ENCODE measurements around the gene TMIGD3.

The TMIGD3 gene

DNA sequence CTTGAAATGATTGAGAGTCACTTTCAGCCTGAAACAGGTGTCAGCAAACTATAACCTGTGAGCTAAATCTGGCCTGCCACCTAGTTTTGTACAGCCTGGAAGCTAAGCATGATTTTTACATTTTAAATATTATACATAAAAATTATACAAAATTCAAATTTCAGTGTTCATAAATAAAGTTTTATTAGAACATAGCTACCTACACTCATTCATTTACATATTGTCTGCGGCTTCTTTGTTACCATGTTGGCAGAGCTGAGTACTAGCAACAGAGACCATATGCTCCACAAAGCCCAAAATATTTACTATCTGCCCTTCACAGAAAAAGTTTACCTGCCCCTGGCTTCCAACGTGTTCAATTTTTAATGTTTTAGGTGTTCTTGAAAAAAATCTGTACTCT lies 37.7 kb downstream of the TMIGD3 start:
- no peak for TF ChIP-seq POLR2A (IDR thresholded peaks at IDR 0.05; ENCODE audit: extremely low read depth, insufficient read length)
- TF ChIP-seq MYC (IDR thresholded peaks at IDR 0.05; ENCODE audit: low read depth, low read length), result no peak
- TF ChIP-seq, protein P1, sequence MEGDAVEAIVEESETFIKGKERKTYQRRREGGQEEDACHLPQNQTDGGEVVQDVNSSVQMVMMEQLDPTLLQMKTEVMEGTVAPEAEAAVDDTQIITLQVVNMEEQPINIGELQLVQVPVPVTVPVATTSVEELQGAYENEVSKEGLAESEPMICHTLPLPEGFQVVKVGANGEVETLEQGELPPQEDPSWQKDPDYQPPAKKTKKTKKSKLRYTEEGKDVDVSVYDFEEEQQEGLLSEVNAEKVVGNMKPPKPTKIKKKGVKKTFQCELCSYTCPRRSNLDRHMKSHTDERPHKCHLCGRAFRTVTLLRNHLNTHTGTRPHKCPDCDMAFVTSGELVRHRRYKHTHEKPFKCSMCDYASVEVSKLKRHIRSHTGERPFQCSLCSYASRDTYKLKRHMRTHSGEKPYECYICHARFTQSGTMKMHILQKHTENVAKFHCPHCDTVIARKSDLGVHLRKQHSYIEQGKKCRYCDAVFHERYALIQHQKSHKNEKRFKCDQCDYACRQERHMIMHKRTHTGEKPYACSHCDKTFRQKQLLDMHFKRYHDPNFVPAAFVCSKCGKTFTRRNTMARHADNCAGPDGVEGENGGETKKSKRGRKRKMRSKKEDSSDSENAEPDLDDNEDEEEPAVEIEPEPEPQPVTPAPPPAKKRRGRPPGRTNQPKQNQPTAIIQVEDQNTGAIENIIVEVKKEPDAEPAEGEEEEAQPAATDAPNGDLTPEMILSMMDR (IDR thresholded peaks at IDR 0.05; ENCODE audit: low read depth, low read length), result no peak
- no peak for TF ChIP-seq MAX (IDR thresholded peaks at IDR 0.05; ENCODE audit: low read depth, low read length)
- H3K4me3 ChIP-seq (ENCODE audit: low read depth, low read length), result no peak overlapping the region
- no peak for DNase-seq (ENCODE audit: low read depth)

DNA sequence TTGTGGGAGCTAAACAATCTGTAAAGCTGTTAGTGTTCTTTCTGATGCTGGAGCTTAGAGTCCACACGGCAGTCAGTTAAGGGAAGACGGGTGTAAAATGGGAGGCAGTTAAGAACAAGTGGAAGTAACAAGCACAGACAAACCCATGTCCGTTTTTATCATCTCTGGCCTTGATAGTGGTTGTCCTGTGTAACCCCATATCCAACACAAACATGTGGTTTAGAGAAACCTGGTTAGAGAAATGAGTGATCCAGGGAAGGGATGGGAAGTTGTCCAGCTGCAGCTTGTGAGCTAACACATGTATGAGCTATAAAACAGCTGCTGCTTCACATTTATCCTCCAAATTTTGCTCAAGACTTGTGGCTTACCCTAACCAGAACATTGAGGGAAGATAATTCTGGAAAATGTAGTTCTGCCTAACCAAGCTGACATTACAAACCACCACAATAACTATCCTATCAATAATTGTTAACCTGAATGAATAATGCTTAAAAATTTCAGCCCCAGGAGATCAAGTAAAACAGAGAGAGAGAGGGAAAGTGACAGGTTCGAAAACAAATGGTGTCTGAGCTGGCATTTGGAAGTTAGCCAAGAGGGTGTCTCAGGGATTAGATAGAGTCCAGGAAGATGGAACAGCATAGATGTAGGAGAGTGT lies 40.3 kb downstream of the TMIGD3 start:
- no peak for DNase-seq (ENCODE audit: low read depth)
- TF ChIP-seq MAX (IDR thresholded peaks at IDR 0.05; ENCODE audit: low read depth, low read length), result no peak
- no peak for TF ChIP-seq MYC (IDR thresholded peaks at IDR 0.05; ENCODE audit: low read depth, low read length)
- no peak overlapping the region for H3K4me3 ChIP-seq (ENCODE audit: low read depth, low read length)

GRCh38 chr1:111462370-111463028 lies 40.9 kb downstream of the TMIGD3 start:
- DNase-seq (ENCODE audit: low read depth), result no peak
- no peak overlapping the region for H3K4me3 ChIP-seq (ENCODE audit: low read depth, low read length)
- TF ChIP-seq, protein P1 (IDR thresholded peaks at IDR 0.05; ENCODE audit: low read depth, low read length), result no peak

DNA sequence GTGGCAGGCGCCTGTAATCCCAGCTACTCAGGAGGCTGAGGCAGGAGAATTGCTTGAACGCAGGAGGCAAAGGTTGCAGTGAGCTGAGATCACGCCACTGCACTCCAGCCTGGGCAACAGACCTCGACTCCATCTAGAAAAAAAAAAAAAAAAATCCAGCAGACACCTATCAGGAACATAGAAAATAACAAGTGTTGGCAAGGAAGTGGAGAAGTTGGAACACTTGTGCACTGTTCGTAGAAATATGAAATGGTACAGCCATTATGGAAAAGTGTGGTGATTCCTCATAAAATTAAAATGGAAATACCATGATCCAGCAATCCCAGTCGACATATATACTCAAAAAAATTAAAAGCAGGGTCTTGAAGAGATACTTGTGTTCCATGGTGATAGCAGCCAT lies 41.7 kb downstream of the TMIGD3 start:
- no peak for DNase-seq (ENCODE audit: low read depth)
- H3K4me3 ChIP-seq (ENCODE audit: low read depth, low read length), result no peak overlapping the region

GRCh38 chr1:111455642-111456031 lies 47.8 kb downstream of the TMIGD3 start:
- DNase-seq (ENCODE audit: low read depth), result no peak
- H3K4me3 ChIP-seq (ENCODE audit: low read depth, low read length), result no peak overlapping the region
- TF ChIP-seq POLR2A (IDR thresholded peaks at IDR 0.05; ENCODE audit: extremely low read depth, insufficient read length) (no peak), MYC (IDR thresholded peaks at IDR 0.05; ENCODE audit: low read depth, low read length) (no peak), MAX (IDR thresholded peaks at IDR 0.05; ENCODE audit: low read depth, low read length) (no peak)
- TF ChIP-seq, protein P1 (IDR thresholded peaks at IDR 0.05; ENCODE audit: low read depth, low read length), result no peak

More for the DNA sequence above, 41.7 kb downstream of the TMIGD3 start:
- TF ChIP-seq MYC (IDR thresholded peaks at IDR 0.05; ENCODE audit: low read depth, low read length) (no peak), POLR2A (IDR thresholded peaks at IDR 0.05; ENCODE audit: extremely low read depth, insufficient read length) (no peak), MAX (IDR thresholded peaks at IDR 0.05; ENCODE audit: low read depth, low read length) (no peak)
- TF ChIP-seq, protein P1 (IDR thresholded peaks at IDR 0.05; ENCODE audit: low read depth, low read length), result no peak

GRCh38 chr1:111454859-111455641 lies 48.4 kb downstream of the TMIGD3 start:
- H3K4me3 ChIP-seq (ENCODE audit: low read depth, low read length), result no peak overlapping the region
- TF ChIP-seq MAX (IDR thresholded peaks at IDR 0.05; ENCODE audit: low read depth, low read length), result no peak
- no peak for TF ChIP-seq POLR2A (IDR thresholded peaks at IDR 0.05; ENCODE audit: extremely low read depth, insufficient read length)
- TF ChIP-seq, protein P1 (IDR thresholded peaks at IDR 0.05; ENCODE audit: low read depth, low read length), result no peak
- TF ChIP-seq MYC (IDR thresholded peaks at IDR 0.05; ENCODE audit: low read depth, low read length), result no peak
- no peak for DNase-seq (ENCODE audit: low read depth)

Data from NB4 (cell line).